GM12873 (cell line): ENCODE results near the gene PCLO.

Source experiments
- TF ChIP-seq, protein P1 (sequence below): IDR thresholded peaks from 2 replicates; pipeline ENCODE4 v1.5.1; 2012; ENCODE audit warnings: low read depth, mild to moderate bottlenecking, moderate library complexity, low read length, control low read depth; ENCODE audit not compliant: insufficient read depth; ENCODE audit errors: missing control alignments

The PCLO gene

DNA sequence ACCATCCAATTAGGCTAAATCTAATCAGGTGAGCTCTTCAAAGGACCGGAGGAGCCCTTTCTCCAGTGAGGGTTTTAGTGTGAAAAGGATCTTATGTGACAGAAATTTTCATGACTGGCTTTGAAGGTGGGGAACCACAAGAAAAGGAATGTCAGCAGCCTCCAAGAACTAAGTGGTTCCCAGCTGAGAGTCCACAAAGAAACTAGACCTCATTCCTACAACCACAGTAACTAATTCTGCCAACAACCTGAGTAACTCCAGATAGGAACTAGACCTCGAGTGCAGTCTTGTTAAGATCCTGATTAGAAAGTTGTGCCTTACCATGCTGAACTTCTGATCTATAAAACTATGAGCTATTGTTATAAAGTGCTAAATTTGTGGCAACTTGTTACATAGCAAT, 51.3 kb downstream of the PCLO start:
- TF ChIP-seq, protein P1, sequence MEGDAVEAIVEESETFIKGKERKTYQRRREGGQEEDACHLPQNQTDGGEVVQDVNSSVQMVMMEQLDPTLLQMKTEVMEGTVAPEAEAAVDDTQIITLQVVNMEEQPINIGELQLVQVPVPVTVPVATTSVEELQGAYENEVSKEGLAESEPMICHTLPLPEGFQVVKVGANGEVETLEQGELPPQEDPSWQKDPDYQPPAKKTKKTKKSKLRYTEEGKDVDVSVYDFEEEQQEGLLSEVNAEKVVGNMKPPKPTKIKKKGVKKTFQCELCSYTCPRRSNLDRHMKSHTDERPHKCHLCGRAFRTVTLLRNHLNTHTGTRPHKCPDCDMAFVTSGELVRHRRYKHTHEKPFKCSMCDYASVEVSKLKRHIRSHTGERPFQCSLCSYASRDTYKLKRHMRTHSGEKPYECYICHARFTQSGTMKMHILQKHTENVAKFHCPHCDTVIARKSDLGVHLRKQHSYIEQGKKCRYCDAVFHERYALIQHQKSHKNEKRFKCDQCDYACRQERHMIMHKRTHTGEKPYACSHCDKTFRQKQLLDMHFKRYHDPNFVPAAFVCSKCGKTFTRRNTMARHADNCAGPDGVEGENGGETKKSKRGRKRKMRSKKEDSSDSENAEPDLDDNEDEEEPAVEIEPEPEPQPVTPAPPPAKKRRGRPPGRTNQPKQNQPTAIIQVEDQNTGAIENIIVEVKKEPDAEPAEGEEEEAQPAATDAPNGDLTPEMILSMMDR: no peak

DNA sequence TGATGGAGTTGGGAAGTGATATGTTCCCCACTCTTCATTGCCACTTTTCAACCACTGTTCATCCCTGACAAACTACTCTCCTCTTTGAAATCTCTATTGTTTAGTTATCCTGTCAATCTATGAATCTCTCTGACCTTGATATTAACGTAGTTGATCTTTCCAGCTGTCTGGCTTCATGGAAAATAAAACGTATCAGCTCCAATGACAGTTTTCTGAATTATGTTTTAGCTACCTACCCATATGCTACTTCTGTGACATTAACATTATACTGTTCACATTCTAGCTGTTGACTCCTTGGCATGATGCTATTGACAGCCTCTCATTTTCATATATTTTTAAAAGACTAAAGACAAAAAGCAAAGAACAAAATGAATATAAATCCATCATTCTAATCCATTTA, 53.3 kb downstream of the PCLO start:
- TF ChIP-seq, protein P1: no peak

DNA sequence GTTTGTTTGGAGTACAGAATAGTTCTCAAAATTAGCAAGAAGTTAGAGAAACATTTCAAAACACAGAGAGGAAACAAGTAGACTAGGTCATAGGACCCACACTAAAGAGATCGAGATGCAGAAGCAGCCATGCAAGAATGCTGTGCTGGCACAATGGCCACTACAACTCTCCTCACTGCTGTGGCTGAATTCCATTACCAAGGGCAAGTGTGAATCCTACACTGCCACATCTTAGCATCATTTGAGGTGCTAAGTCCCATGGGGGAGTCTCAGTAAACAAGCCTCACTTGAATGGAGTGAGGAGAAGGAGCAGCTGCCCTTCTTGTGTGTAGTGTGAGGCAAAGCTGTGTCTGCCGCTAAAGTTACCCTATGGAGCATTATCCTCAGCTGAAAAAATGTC, 56.7 kb downstream of the PCLO start:
- TF ChIP-seq, protein P1: no peak

DNA sequence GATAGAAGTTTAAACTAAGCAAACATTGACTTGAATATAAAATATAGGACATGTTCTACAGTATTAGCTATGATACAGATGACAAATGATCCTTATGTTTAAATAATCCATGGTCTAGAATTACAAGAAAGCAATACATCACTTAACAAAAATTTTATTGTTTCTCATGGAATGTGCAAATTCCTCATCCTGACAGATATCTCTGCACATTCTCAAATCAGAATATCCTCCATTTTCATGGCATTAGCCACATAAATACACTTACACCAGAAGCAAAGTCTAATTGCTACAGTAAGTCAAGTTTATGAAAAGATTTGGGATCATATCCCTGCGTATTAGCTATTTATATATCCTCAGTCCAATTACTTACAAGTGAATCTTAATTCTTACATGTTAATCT, 57.6 kb downstream of the PCLO start:
- TF ChIP-seq, protein P1: no peak

DNA sequence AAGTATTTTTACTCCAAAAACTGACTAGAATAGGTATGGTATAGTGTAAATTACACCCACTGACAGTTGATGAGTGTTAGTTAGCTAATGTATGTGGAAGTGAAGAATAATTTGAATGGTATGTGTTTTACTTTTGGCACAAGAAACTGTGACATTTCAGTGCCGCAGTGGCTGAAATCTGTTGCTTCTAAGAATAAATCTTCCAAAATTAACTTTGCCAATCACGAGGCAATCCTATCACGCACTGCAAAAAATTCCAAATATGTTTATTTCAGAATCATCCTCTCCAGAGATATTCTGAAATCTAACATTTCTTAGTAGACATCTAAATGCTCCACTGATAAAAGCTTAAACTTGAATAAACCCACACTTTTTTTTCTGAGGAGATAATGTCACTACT, 61.2 kb downstream of the PCLO start:
- TF ChIP-seq, protein P1: no peak

DNA sequence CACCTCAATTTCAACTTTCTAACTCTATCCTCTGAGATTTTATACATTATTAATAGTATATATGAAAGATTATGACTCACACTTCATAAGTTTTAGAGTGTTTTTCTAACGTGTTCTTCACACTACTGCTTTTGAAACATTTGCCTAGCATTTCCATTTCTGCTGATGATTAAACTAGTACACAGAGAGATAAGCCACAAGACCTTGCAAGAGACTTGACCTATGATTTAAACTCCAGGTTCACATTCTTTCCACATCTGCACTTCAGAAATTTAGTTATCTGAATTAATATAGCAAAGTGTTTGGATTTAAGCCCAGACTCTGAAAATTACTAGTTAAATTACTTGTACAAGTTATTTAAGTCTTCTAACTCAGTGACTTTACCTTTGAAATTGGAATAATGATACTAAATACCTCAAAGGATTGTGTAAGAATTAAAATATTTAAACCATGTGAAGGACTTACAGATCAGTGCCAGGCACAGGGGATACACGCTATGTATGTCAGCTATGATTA, 66.6 kb downstream of the PCLO start:
- TF ChIP-seq, protein P1: no peak

DNA sequence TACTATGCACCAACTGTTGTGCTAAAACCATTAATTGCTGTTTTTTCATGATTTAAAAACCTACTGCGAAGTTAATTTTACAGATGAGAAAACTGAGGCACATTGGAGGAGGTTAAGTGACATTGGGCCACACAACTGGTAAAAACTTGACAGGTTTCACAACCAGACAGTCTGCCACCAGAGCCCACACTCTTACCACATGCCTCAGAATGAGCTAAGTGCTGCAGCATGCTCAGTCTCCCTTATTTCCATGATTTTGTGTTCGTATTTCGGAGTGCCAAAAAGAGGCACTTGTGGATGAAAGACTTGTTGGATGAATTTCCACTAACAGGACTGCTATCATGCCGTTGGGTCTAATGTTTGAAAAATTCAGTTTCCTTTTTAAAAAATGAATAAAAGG, 77.4 kb downstream of the PCLO start:
- TF ChIP-seq, protein P1: no peak

DNA sequence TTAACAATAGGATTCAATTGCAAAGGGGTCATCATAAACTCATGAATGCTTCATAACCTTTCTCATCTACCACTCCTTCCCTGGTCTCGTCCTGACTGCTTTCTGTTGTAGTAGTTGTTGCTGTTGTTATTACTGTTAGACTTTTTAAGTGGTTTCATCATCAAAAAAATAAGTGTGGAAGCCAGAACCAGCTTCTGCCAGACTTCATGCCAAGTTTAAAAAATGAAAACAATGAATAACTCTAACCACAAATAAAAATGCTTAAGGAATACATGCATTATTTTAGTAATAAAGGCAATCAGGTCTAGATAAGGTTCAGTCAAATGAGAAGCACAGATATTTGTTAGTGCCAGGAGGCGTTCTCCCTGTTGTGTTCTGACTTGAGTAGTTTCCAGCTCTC, 85.4 kb downstream of the PCLO start:
- TF ChIP-seq, protein P1: no peak
